RPMI7951 (cell line): ENCODE results near the gene ZNF624. TPM values are rescaled to one million over a fixed set of nuclear protein-coding genes. Genes with fewer than 3 reads are reported as not detected.

Source experiments
- DNase-seq: peaks from one replicate; pipeline ENCODE4 v3.0.0-alpha.2; 2012; ENCODE audit warnings: low read depth
- total RNA-seq: library from RNA; depleted of rRNA; stranded (reverse); fragments of >200 nt; shearing (Covaris generic); gene quantifications from 2 replicates; pipeline ENCODE4 v1.2.3, GENCODE V29; 2014; rRNA removed

Gene ZNF624
- total RNA-seq, 1 experiment from 2014 or later, result 4.8 TPM

DNA sequence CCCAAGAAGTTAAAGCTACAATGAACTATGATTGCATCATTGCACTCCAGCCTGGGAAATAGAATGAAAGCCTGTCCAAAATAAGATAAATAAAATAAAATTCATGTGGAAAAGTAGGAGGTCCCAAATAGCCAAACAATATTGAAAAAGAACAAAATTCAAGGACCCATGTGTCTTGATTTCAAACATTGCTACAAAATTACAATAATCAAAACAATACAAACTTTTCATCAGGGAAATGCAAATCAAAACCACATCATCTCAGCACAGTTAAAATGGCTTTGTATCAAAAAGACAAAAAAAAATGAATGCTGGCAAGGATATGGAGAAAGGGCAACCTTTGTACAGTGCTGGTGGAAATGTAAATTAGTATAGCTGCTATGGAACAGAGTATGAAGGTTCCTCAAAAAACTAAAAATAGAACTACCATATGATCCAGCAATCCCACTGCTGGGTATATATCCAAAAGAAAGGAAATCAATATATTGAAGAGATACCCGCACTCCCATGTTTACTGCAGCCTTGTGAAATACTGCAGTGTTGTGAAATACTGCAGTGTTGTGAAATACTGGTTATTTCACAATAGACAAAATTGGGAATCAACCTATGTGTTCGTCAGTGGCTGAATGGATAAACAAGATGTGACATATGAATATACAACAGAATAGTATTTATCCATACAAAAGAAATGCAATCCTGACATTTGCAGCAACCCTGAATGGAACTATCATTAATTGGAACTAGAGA is 60.1 kb downstream of the ZNF624 start:
- no peak for DNase-seq

DNA sequence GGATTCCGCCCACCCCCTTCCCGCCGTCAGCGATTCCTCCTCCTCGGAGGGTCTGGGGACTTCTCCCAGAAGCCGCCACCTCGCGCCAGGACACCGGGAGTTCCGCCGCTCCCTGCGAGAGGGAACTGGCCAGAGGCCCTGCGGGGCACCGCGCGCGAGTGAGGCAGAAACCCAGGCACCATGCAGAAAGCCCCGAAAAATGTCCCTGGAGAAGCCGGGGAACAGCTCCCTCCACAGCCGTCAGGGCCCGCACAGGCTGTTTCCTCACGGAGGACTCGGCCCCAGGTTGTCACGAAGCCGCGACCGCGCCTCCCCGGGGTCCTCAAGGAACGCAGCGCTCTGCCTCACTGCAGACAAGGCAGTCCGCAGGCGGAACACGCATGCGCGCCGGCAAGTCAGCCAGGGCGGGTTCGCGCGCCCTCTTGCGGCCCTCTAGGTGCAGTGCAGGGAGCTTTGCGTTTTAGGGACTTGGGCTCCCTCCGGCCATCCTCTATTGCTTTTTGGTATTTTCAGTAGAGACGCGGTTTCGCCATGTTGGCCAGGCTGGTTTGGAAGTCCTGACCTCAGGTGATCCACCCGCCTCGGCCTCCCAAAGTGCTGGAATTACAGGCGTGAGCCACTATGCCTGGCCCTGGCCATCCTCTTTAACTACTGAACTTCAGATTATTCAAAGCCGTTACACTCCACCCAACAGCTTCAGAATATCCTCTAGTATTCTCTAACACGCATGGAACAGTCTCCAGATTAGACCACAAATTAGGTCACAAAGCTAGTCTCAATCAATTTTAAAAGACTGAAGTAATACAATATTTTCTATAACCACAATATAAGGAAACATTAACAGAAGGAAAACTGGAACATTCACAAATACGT is 64.3 kb downstream of the ZNF624 start:
- peak; percentile 77 for DNase-seq

DNA sequence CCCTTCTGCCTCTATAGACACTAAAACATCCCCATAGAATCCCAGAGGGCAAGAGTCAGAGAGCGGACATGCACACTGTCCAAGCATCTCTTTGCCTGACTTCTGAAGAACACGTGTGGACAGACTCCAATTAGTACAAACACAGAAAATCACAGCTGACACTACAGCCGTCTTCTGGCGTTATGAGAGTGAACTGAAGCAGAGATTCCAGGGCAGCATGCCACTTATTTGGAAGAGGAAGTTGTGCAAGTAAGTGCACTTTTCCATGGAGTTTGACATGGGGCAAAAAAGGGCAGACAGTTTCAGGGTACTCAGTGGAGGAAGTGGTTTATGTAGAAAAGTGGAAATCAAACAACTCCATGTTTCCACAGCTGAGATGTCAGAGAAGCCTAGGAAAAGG is 67.9 kb downstream of the ZNF624 start:
- no peak for DNase-seq

DNA sequence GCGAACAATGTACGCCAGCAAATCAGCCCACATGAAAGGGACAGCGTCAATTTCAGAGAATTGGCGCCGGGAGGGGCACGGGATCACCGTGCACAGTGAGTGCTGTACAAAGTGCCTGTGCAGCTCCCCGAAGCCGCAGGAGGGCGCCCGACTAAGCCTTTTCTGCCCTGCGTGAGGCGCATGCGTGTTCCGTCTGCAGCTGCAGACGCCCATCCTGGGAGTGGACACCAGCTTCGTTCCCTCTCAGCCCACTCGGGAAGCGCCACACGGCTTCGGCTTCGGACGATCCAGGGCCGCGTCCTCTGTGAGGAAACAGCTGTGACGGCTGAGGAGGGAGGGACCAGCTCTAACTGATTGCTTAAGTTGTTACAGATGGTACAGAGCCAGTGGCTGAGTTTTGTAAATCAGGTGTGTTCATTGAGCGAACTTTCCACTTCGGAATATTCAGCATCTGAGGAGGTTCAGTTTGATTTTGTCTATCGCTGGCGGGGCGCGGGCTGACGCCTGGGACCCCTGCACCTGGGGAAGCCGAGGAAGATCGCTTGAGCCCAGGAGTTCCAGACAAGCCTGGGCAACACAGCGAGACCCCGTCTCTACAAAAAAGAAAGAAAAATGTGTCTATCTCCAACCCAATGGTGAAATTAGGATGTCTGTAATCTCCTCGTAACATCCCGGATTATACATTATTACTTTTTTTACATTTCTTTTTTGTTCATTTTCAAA is 69.2 kb downstream of the ZNF624 start:
- DNase-seq, result peak; percentile 63

DNA sequence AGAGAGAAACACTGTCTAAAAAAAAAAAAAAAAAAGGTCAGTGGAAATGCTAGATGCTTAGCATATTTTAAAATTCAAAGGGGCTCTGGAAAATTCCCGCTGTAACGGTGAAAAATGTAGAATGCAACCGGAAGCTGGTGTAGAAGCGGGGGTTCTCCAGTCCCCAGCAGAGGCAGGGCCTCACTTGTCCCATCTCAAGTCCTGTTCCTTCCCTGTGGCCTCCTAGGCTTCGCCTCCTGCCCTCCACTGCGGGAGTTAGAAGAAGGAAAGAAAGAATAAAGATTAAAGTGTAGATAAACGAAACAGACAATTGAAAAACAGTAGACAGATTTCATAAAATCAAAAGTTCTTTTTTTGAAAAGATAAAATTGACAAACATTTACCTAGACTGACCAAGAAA is 69.9 kb downstream of the ZNF624 start:
- no peak for DNase-seq

DNA sequence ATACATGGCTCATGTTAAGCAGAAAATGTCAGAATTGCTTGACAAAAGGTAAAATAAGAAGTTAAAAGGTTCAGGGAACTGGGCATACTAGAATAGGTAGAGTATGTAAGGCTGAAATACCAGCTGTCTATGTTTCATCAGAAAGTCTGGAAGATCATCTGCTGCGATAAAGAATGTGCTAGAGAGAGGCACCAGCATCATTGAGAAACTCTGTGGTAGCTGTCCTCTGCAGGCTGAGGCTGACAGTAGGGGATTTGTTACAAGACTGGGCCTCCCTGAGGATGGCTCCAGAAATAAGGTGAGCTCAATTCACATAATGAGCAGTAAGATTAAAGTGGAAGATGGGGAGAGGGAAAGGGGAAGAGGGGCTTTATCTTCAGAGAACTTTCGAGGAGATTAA is 80.2 kb downstream of the ZNF624 start:
- DNase-seq, result no peak

Other genes starting within 250 kb of the ZNF624 start
- 123 and 130 TPM in 2 replicates for gene TRPV2, start 238.3 kb downstream of the ZNF624 start, total RNA-seq
- gene LRRC75A, start 161.7 kb downstream of the ZNF624 start, total RNA-seq, result 2.7 and 3.2 TPM in 2 replicates
- 4.7 and 5.2 TPM in 2 replicates for gene ZNF287, start 84.6 kb downstream of the ZNF624 start, total RNA-seq
- gene CCDC144A, start 36.4 kb upstream of the ZNF624 start, total RNA-seq, result 0.10 and 0.12 TPM in 2 replicates